K562 (cell line): ENCODE data around the gene CCDC85B. TPM values are rescaled to one million over a fixed set of nuclear protein-coding genes. Genes with fewer than 3 reads are reported as not detected.

Experiments used
- ARHGAP35 ChIP-seq: fragments of 450-650 bp; IDR thresholded peaks from 2 replicates; pipeline ENCODE4 v1.6.1; 2018; ENCODE audit not compliant: partially characterized antibody
- C11orf30 ChIP-seq: fragments of 450-650 bp; IDR thresholded peaks from 2 replicates; pipeline ENCODE4 v1.6.1; 2016; ENCODE audit warnings: low read depth, mild to moderate bottlenecking
- CXXC5 ChIP-seq: fragments of 250-450 bp; sonication (Bioruptor Pico); IDR thresholded peaks from 2 replicates; pipeline ENCODE4 v1.8.0; 2022; ENCODE audit warnings: inconsistent platforms, mild to moderate bottlenecking, moderate library complexity
- ELK3 ChIP-seq: fragments of 450-650 bp; formaldehyde crosslinking; IDR thresholded peaks from 2 replicates; pipeline ENCODE4 v1.4.0; 2020; ENCODE audit warnings: mild to moderate bottlenecking
- GTF2A2 ChIP-seq: IDR thresholded peaks from 2 replicates; pipeline ENCODE4 v1.6.1; 2016; ENCODE audit warnings: mild to moderate bottlenecking, missing genetic modification characterization, missing compliant biosample characterization
- HES1 ChIP-seq: fragments of 450-650 bp; IDR thresholded peaks from 2 replicates; pipeline ENCODE4 v1.6.1; 2016; ENCODE audit warnings: low read depth, mild to moderate bottlenecking, moderate library complexity
- ILF3 ChIP-seq: fragments of 450-650 bp; IDR thresholded peaks from 2 replicates; pipeline ENCODE4 v1.6.1; 2018; ENCODE audit warnings: antibody characterized with exemption, mild to moderate bottlenecking, moderate library complexity, borderline replicate concordance
- LEF1 ChIP-seq: fragments of 450-650 bp; IDR thresholded peaks from 2 replicates; pipeline ENCODE4 v1.6.1; 2016; ENCODE audit warnings: mild to moderate bottlenecking
- MTA2 ChIP-seq: fragments of 450-650 bp; IDR thresholded peaks from 2 replicates; pipeline ENCODE4 v1.6.1; 2016; ENCODE audit warnings: low read depth
- PCBP2 ChIP-seq: fragments of 200-400 bp; formaldehyde crosslinking; IDR thresholded peaks from 2 replicates; pipeline ENCODE4 v1.6.1; 2018; ENCODE audit warnings: low read length, low read depth, mild to moderate bottlenecking, moderate library complexity; ENCODE audit not compliant: poor library complexity, severe bottlenecking
- PHTF2 ChIP-seq: fragments of 250-450 bp; sonication (Bioruptor Pico); IDR thresholded peaks from 2 replicates; pipeline ENCODE4 v1.5.0; 2021; ENCODE audit warnings: mild to moderate bottlenecking
- RB1 ChIP-seq: fragments of 450-650 bp; IDR thresholded peaks from 2 replicates; pipeline ENCODE4 v1.6.1; 2017; ENCODE audit warnings: low read depth, mild to moderate bottlenecking
- SRSF3 ChIP-seq: fragments of 200-400 bp; formaldehyde crosslinking; IDR thresholded peaks from 2 replicates; pipeline ENCODE4 v1.6.1; 2016; ENCODE audit warnings: mild to moderate bottlenecking, low read length, moderate library complexity; ENCODE audit not compliant: insufficient read depth
- SRSF9 ChIP-seq: fragments of 200-400 bp; formaldehyde crosslinking; IDR thresholded peaks from 2 replicates; pipeline ENCODE4 v1.6.1; 2017; ENCODE audit warnings: low read depth, low read length, borderline replicate concordance
- TRIM28 ChIP-seq: fragments of 450-650 bp; IDR thresholded peaks from 2 replicates; pipeline ENCODE4 v1.6.1; 2017
- ZBTB9 ChIP-seq: fragments of 450-650 bp; formaldehyde crosslinking; IDR thresholded peaks from 2 replicates; pipeline ENCODE4 v1.4.0; 2020; ENCODE audit warnings: mild to moderate bottlenecking, moderate library complexity
- ZNF436 ChIP-seq: fragments of 250-450, 450-650 bp; sonication (Bioruptor Pico); formaldehyde crosslinking; IDR thresholded peaks from 2 replicates; pipeline ENCODE4 v1.7.0; 2020; ENCODE audit warnings: mild to moderate bottlenecking
- ZNF583 ChIP-seq: fragments of 250-450 bp; sonication (Bioruptor Pico); IDR thresholded peaks from 2 replicates; pipeline ENCODE4 v1.4.0; 2020
- ZNF589 ChIP-seq: fragments of 200-800 bp; sonication (Bioruptor generic); IDR thresholded peaks from 2 replicates; pipeline ENCODE4 v1.6.1; 2016; ENCODE audit warnings: low read depth, missing genetic modification characterization, missing compliant biosample characterization
- polyA plus RNA-seq, 8 experiments: library from polyadenylated mRNA; depleted of rRNA in 4 of 8; stranded (reverse) in 5 of 8; unstranded in 3 of 8; fragments of >200 nt; fragmentation: Nextera tagmentation in 2 of 8; fragmentation: Illumina TruSeq in 1 of 8; extraction: Ambion mirVana in 2 of 8; extraction: Trizol in 1 of 8; gene quantifications; 2 replicates each; pipeline versions ENCODE4 v1.2.1 to v1.2.3, GENCODE V29; 2011 to 2014; ENCODE audit warnings: inconsistent platforms in 1 of 8, missing spikeins in 1 of 8
- total RNA-seq, 7 experiments: library from RNA; depleted of rRNA in 6 of 7; stranded (reverse); fragments of >200 nt in 6 of 7; fragmentation: Illumina TruSeq in 2 of 7; extraction: Trizol in 2 of 7; gene quantifications; 2 replicates each; pipeline versions ENCODE4 v1.2.1 to v1.2.3, GENCODE V29; 2011 to 2021; ENCODE audit warnings: low replicate concordance in 1 of 7
- TF ChIP-seq, protein P1 (sequence below), 3 experiments: IDR thresholded peaks in 2 of 3; conservative IDR thresholded peaks in 1 of 3; 2 replicates each; pipeline ENCODE4 v1.5.1; 2011 to 2012; ENCODE audit warnings: low read length in 3 of 3, mild to moderate bottlenecking in 3 of 3, control low read depth in 2 of 3, improper control_type of control experiment in 1 of 3, inconsistent platforms in 1 of 3, low read depth in 1 of 3, mixed read lengths in 1 of 3, moderate library complexity in 1 of 3; ENCODE audit not compliant: insufficient read depth in 2 of 3
- TF ChIP-seq, protein P2 (sequence below): fragments of 250-450 bp; sonication (Bioruptor Pico); IDR thresholded peaks from 2 replicates; pipeline ENCODE4 v1.4.0; 2020; ENCODE audit warnings: mild to moderate bottlenecking, moderate library complexity

The CCDC85B gene
- total and polyA plus RNA-seq, 9 of the 15 experiments (the other 6 are each of a cell fraction or from before 2014, with no cell fraction given): 0.14 to 138 (median 6.2) TPM

DNA sequence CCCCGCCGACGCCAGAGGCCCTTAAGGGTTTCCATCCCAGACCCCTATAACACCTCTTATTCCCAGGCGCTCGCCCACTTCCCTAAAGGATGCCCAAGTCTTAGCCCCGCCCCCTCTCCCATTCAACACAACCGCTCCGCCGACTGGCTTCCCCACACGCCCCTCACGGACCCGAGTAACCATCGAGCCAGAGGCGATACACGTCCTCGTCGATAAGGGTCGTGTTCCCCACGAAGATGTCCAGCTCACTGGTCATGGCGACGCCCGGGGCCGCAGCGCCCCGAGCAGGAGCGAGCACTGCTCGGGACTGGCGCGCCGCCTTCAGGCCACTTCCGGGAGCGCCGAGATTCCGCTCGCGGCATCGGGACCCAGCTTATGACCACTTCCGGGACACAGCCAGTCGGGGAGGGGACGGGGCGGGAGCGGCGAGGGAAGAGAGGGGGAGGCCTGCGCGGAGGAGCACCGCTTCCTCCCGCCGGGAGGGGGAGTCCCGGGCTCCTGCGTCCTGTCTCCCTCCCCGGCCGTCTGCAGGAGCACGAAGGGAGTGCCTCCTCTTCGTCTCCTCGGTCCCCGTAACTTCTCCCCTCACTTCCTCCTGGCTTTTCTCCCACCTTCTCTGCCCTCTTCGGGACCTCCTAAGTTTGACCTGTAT, 2.2 kb upstream of the CCDC85B start, which contains the start of gene FIBP (continued):
- no peak for TF ChIP-seq PCBP2
- no peak for TF ChIP-seq PHTF2
- peak; percentile 90 for TF ChIP-seq CXXC5
- TF ChIP-seq, protein P1, sequence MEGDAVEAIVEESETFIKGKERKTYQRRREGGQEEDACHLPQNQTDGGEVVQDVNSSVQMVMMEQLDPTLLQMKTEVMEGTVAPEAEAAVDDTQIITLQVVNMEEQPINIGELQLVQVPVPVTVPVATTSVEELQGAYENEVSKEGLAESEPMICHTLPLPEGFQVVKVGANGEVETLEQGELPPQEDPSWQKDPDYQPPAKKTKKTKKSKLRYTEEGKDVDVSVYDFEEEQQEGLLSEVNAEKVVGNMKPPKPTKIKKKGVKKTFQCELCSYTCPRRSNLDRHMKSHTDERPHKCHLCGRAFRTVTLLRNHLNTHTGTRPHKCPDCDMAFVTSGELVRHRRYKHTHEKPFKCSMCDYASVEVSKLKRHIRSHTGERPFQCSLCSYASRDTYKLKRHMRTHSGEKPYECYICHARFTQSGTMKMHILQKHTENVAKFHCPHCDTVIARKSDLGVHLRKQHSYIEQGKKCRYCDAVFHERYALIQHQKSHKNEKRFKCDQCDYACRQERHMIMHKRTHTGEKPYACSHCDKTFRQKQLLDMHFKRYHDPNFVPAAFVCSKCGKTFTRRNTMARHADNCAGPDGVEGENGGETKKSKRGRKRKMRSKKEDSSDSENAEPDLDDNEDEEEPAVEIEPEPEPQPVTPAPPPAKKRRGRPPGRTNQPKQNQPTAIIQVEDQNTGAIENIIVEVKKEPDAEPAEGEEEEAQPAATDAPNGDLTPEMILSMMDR (IDR thresholded peaks at IDR 0.05 in 2 of 3, conservative IDR thresholded peaks at IDR 0.05 in 1 of 3; ENCODE audit: insufficient read depth in 2 of 3, low read depth in 1 of 3, low read length in 3 of 3): peak; percentile 91 to 98 (median 93)
- TF ChIP-seq ZNF436: no peak
- no peak for TF ChIP-seq SRSF9
- TF ChIP-seq RB1: peak; percentile 90
- no peak for TF ChIP-seq SRSF3
- no peak; the same call in 1 of the 2 replicates for TF ChIP-seq ILF3
- TF ChIP-seq ARHGAP35: no peak
- TF ChIP-seq ZNF583 (CRISPR knock-in tag): no peak
- no peak for TF ChIP-seq GTF2A2 (tag)
- TF ChIP-seq ELK3 (CRISPR knock-in tag): 0 out of 2 replicates have a peak, but pooled peaks have one; percentile 11
- TF ChIP-seq, protein P2, sequence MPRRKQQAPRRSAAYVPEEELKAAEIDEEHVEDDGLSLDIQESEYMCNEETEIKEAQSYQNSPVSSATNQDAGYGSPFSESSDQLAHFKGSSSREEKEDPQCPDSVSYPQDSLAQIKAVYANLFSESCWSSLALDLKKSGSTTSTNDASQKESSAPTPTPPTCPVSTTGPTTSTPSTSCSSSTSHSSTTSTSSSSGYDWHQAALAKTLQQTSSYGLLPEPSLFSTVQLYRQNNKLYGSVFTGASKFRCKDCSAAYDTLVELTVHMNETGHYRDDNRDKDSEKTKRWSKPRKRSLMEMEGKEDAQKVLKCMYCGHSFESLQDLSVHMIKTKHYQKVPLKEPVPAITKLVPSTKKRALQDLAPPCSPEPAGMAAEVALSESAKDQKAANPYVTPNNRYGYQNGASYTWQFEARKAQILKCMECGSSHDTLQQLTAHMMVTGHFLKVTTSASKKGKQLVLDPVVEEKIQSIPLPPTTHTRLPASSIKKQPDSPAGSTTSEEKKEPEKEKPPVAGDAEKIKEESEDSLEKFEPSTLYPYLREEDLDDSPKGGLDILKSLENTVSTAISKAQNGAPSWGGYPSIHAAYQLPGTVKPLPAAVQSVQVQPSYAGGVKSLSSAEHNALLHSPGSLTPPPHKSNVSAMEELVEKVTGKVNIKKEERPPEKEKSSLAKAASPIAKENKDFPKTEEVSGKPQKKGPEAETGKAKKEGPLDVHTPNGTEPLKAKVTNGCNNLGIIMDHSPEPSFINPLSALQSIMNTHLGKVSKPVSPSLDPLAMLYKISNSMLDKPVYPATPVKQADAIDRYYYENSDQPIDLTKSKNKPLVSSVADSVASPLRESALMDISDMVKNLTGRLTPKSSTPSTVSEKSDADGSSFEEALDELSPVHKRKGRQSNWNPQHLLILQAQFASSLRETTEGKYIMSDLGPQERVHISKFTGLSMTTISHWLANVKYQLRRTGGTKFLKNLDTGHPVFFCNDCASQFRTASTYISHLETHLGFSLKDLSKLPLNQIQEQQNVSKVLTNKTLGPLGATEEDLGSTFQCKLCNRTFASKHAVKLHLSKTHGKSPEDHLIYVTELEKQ (CRISPR knock-in tag): no peak
- TF ChIP-seq TRIM28: no peak
- no peak for TF ChIP-seq ZBTB9 (CRISPR knock-in tag)
- peak; percentile 93 for TF ChIP-seq C11orf30
- no peak for TF ChIP-seq LEF1
- TF ChIP-seq MTA2: no peak
- no peak for TF ChIP-seq HES1
- 0 out of 2 replicates have a peak, but pooled peaks have one; percentile 40 for TF ChIP-seq ZNF589
